ENCODE results near the gene ZBTB48. TPM values are rescaled to one million over a fixed set of nuclear protein-coding genes. Genes with fewer than 3 reads are reported as not detected.
"Not testable (repeated sequence)": the region's sequence is repeated elsewhere in the genome, so short reads cannot be mapped to it uniquely, and the experiment has no call there.

Gene ZBTB48
- total RNA-seq, 1 donor from 2014 or later = 39.0 TPM

GRCh38 chr1:6599141-6599975 is 19.6 kb downstream of the ZBTB48 start:
- Mint-ChIP-seq H3K4me3 (ENCODE audit: unreplicated experiment) (no peak overlapping the region), H3K4me1 (ENCODE audit: low read depth, unreplicated experiment) (peaks cover 21% of the 10 kb centered on the region)

DNA sequence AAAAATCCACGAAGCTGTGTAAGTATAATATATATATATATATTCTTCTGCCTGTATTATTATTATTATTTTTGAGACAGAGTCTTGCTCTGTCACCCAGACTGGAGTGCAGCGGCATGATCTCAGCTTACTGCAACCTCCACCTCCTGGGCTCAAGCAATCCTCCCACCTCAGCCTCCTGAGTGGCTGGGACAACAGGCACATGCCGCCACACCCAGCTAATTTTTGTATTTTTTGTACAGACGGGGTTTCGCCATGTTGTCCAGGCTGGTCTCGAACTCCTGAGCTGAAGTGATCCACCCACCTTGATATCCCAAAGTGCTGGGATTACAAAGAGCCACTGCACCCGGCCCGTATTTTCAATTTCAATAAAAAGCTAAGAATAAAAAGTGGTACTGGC is 20.2 kb downstream of the ZBTB48 start:
- DNase-seq; H3K27me3 Mint-ChIP-seq (ENCODE audit: unreplicated experiment); H3K27ac Mint-ChIP-seq (ENCODE audit: unreplicated experiment); H3K36me3 Mint-ChIP-seq (ENCODE audit: unreplicated experiment): not testable (repeated sequence)
- Mint-ChIP-seq H3K4me1 (ENCODE audit: low read depth, unreplicated experiment) (peaks cover 22% of the 10 kb centered on the region), H3K9me3 (ENCODE audit: unreplicated experiment) (peaks cover 13% of the 10 kb centered on the region), H3K4me3 (ENCODE audit: unreplicated experiment) (peak overlapping the region; percentile 94)

More at GRCh38 chr1:6599141-6599975, 19.6 kb downstream of the ZBTB48 start:
- Mint-ChIP-seq H3K27ac (ENCODE audit: unreplicated experiment) (no peak overlapping the region), H3K36me3 (ENCODE audit: unreplicated experiment) (no peaks in the 10 kb centered on the region), H3K9me3 (ENCODE audit: unreplicated experiment) (peaks cover 13% of the 10 kb centered on the region), H3K27me3 (ENCODE audit: unreplicated experiment) (peaks cover 9% of the 10 kb centered on the region)
- DNase-seq = no peak
- TF ChIP-seq CTCF (IDR thresholded peaks at IDR 0.05; ENCODE audit: partially characterized antibody, unreplicated experiment) = no peak

DNA sequence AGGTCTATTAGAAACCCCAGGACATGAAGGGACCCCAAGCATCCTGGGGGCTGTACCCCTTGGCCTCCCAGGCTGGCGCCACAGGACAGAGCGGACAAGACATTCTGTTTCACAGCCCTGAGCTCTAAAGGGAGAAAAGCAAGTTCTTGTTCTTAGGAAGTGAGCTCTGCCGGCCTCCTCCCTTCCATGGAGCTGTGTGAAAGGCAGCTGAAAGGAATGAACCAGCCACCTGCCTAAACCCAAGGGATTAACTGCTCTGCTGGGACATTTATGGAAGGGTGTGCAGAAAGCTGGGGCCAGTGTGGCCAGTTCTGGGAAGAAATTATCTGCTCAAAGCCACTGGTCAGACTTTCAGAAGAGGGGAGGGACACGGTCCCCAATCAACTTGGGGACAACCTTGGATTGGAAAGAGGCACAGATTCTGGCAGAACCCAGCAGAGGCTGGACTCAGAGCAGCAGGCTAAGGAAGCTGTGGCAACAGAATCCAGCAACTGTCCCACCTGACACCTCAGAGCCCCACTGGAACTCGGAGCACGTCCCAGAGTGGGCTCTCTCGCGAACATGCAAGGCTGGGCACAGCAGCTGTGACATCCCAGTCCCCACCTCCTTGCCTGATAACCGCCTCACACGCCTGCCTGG is 20.7 kb downstream of the ZBTB48 start:
- peak overlapping the region; percentile 94 for H3K4me3 Mint-ChIP-seq (ENCODE audit: unreplicated experiment)
- no peak for DNase-seq
- H3K9me3 Mint-ChIP-seq (ENCODE audit: unreplicated experiment) = peaks cover 13% of the 10 kb centered on the region
- no peak for TF ChIP-seq CTCF (IDR thresholded peaks at IDR 0.05; ENCODE audit: partially characterized antibody, unreplicated experiment)
- peaks cover 9% of the 10 kb centered on the region for H3K27me3 Mint-ChIP-seq (ENCODE audit: unreplicated experiment)
- H3K4me1 Mint-ChIP-seq (ENCODE audit: low read depth, unreplicated experiment) = peaks cover 22% of the 10 kb centered on the region
- no peaks in the 10 kb centered on the region for H3K36me3 Mint-ChIP-seq (ENCODE audit: unreplicated experiment)
- H3K27ac Mint-ChIP-seq (ENCODE audit: unreplicated experiment) = peak overlapping the region; percentile 88

GRCh38 chr1:6601049-6601922 is 21.5 kb downstream of the ZBTB48 start:
- no peak for TF ChIP-seq CTCF (IDR thresholded peaks at IDR 0.05; ENCODE audit: partially characterized antibody, unreplicated experiment)
- H3K4me1 Mint-ChIP-seq (ENCODE audit: low read depth, unreplicated experiment) = peaks cover 22% of the 10 kb centered on the region
- no peaks in the 10 kb centered on the region for H3K36me3 Mint-ChIP-seq (ENCODE audit: unreplicated experiment)
- peaks cover 13% of the 10 kb centered on the region for H3K9me3 Mint-ChIP-seq (ENCODE audit: unreplicated experiment)
- peak overlapping the region; percentile 88 for H3K27ac Mint-ChIP-seq (ENCODE audit: unreplicated experiment)
- peak overlapping the region; percentile 94 for H3K4me3 Mint-ChIP-seq (ENCODE audit: unreplicated experiment)
- H3K27me3 Mint-ChIP-seq (ENCODE audit: unreplicated experiment) = peaks cover 9% of the 10 kb centered on the region
- DNase-seq = no peak

- TF ChIP-seq CTCF (IDR thresholded peaks at IDR 0.05; ENCODE audit: partially characterized antibody, unreplicated experiment) = no peak
- Mint-ChIP-seq H3K36me3 (ENCODE audit: unreplicated experiment) (no peaks in the 10 kb centered on the region), H3K4me1 (ENCODE audit: low read depth, unreplicated experiment) (peaks cover 22% of the 10 kb centered on the region), H3K27ac (ENCODE audit: unreplicated experiment) (peak overlapping the region; percentile 62), H3K9me3 (ENCODE audit: unreplicated experiment) (peaks cover 13% of the 10 kb centered on the region), H3K27me3 (ENCODE audit: unreplicated experiment) (peaks cover 9% of the 10 kb centered on the region), H3K4me3 (ENCODE audit: unreplicated experiment) (peak overlapping the region; percentile 94)
- no peak for DNase-seq
Observed at GRCh38 chr1:6601923-6602668, 22.3 kb downstream of the ZBTB48 start.
